NK-92 treated with Interleukin-12 subunit alpha and Interleukin-12 subunit beta, amount 100 ng/mL, for 24 hours (cell line): ENCODE data around the gene DZIP3.

Source experiments
- DNase-seq: peaks from one replicate; lab custom pipeline; 2025; lab: John Stamatoyannopoulos, UW

Gene DZIP3

GRCh38 chr3:108589081-108589997 is at the start of gene DZIP3, which contains the start of gene CIP2A:
Gene DZIP3 (plus strand): TSS chr3:108589722. CDS start chr3:108605407, 15,685 bp downstream.
Gene CIP2A (minus strand): TSS chr3:108589438. CDS start chr3:108589375, 63 bp downstream.
- DNase-seq, result peak; percentile 91

- no peak for DNase-seq
Measured at GRCh38 chr3:108546247-108546646, 43.3 kb upstream of the DZIP3 start.

GRCh38 chr3:108546692-108547091 is 42.8 kb upstream of the DZIP3 start:
- no peak for DNase-seq

- DNase-seq, result no peak
Measured at GRCh38 chr3:108548304-108548703, 41.2 kb upstream of the DZIP3 start.

GRCh38 chr3:108548886-108549285 is 40.6 kb upstream of the DZIP3 start:
- no peak for DNase-seq

- DNase-seq, result no peak
Measured at GRCh38 chr3:108552267-108553159, 37.0 kb upstream of the DZIP3 start.

GRCh38 chr3:108554229-108554628 is 35.3 kb upstream of the DZIP3 start:
- no peak for DNase-seq

GRCh38 chr3:108554913-108555571 is 34.5 kb upstream of the DZIP3 start:
- DNase-seq, result no peak

GRCh38 chr3:108555966-108556581 is 33.4 kb upstream of the DZIP3 start:
- no peak for DNase-seq

GRCh38 chr3:108562565-108562964 is 27.0 kb upstream of the DZIP3 start:
- no peak for DNase-seq

GRCh38 chr3:108564564-108564963 is 25.0 kb upstream of the DZIP3 start:
- no peak for DNase-seq

GRCh38 chr3:108565506-108565905 is 24.0 kb upstream of the DZIP3 start:
- DNase-seq, result no peak

GRCh38 chr3:108566599-108566998 is 22.9 kb upstream of the DZIP3 start:
- no peak for DNase-seq

GRCh38 chr3:108569336-108569735 is 20.2 kb upstream of the DZIP3 start:
- no peak for DNase-seq

- DNase-seq, result no peak
Measured at GRCh38 chr3:108578064-108578463, 11.5 kb upstream of the DZIP3 start.

- no peak for DNase-seq
Measured at GRCh38 chr3:108588601-108589000, 921 bp upstream of the DZIP3 start.

- no peak for DNase-seq
Measured at GRCh38 chr3:108589998-108590323, 439 bp downstream of the DZIP3 start.

- no peak for DNase-seq
Measured at GRCh38 chr3:108590460-108590859, 938 bp downstream of the DZIP3 start.

- DNase-seq, result no peak
Measured at GRCh38 chr3:108595321-108595720, 5.8 kb downstream of the DZIP3 start.

GRCh38 chr3:108598375-108598774 is 8.9 kb downstream of the DZIP3 start:
- no peak for DNase-seq

GRCh38 chr3:108599677-108600409 is 10.3 kb downstream of the DZIP3 start:
- no peak for DNase-seq
